Smooth muscle cell (in vitro differentiated cells): Measurements from ENCODE around the gene APBB3. TPM values are rescaled to one million over a fixed set of nuclear protein-coding genes. Genes with fewer than 3 reads are reported as not detected.

Source experiments
- DNase-seq: peaks from one replicate; lab custom pipeline; 2025; ENCODE audit not compliant: unreplicated experiment; lab: John Stamatoyannopoulos, UW
- H2AFZ ChIP-seq: fragments of 200-600 bp; sonication (generic); 2 replicates; pipeline ENCODE4 v1.6.0; 2016; ENCODE audit warnings: antibody characterized with exemption, low read depth, mild to moderate bottlenecking
- H3F3A ChIP-seq: fragments of 200-600 bp; sonication (generic); 2 replicates; pipeline ENCODE4 v1.6.0; 2017; ENCODE audit warnings: antibody characterized with exemption, low read depth
- H3K27ac ChIP-seq: fragments of 200-600 bp; sonication (generic); 2 replicates; pipeline ENCODE4 v1.5.1; 2016; ENCODE audit warnings: low read depth, mild to moderate bottlenecking
- H3K27me3 ChIP-seq: fragments of 200-600 bp; sonication (generic); 2 replicates; pipeline ENCODE4 v1.6.1; 2016; ENCODE audit warnings: low read depth, mild to moderate bottlenecking
- H3K36me3 ChIP-seq: fragments of 200-600 bp; sonication (generic); 2 replicates; pipeline ENCODE4 v1.5.1; 2016; ENCODE audit warnings: low read depth
- H3K4me1 ChIP-seq: fragments of 200-600 bp; sonication (generic); 2 replicates; pipeline ENCODE4 v1.5.1; 2016; ENCODE audit warnings: low read depth
- H3K4me2 ChIP-seq: fragments of 200-600 bp; sonication (generic); 2 replicates; pipeline ENCODE4 v1.6.0; 2016; ENCODE audit warnings: mild to moderate bottlenecking
- H3K4me3 ChIP-seq: fragments of 200-600 bp; sonication (generic); 2 replicates; pipeline ENCODE4 v1.5.1; 2016; ENCODE audit warnings: mild to moderate bottlenecking
- H3K79me2 ChIP-seq: fragments of 200-600 bp; sonication (generic); 2 replicates; pipeline ENCODE4 v1.6.0; 2016; ENCODE audit warnings: low read depth, mild to moderate bottlenecking
- H3K9ac ChIP-seq: fragments of 200-600 bp; sonication (generic); 2 replicates; pipeline ENCODE4 v1.6.0; 2016; ENCODE audit warnings: low read depth
- H3K9me3 ChIP-seq: fragments of 200-600 bp; sonication (generic); replicated peaks from 2 replicates; pipeline ENCODE4 v1.5.1; 2016; ENCODE audit warnings: low read depth
- H4K20me1 ChIP-seq: fragments of 200-600 bp; sonication (generic); 2 replicates; pipeline ENCODE4 v1.6.0; 2016; ENCODE audit warnings: low read depth
- CTCF ChIP-seq: fragments of 200-600 bp; sonication (generic); IDR thresholded peaks from 2 replicates; pipeline ENCODE4 v1.5.1; 2017; ENCODE audit warnings: borderline replicate concordance, mild to moderate bottlenecking, antibody characterized with exemption; ENCODE audit not compliant: insufficient read depth, poor library complexity, severe bottlenecking
- WGBS: methylation state at CpG from one replicate; pipeline ENCODE4 v1.1.7; 2016; ENCODE audit warnings: low lambda C conversion rate; 5-methylcytosine and 5-hydroxymethylcytosine counted together
- polyA plus RNA-seq: library from polyadenylated mRNA; unstranded; fragments of >200 nt; fragmentation: Nextera tagmentation; extraction: Ambion mirVana; gene quantifications from 2 replicates; pipeline ENCODE4 v1.2.1, GENCODE V29; 2016
- total RNA-seq: library from RNA; depleted of rRNA; stranded (reverse); fragments of >200 nt; gene quantifications from 2 replicates; pipeline ENCODE4 v1.2.3, GENCODE V29; 2014

APBB3 gene
- total and polyA plus RNA-seq, 2 experiments from 2014 or later: 11.5 to 18.8 TPM

GRCh38 chr5:140557136-140557805 is 7.1 kb downstream of the APBB3 start, which contains the start of gene SRA1:
SRA1 (minus strand) TSS chr5:140557473; CDS start chr5:140557452, 21 bp downstream.
- peaks cover 17% of the 10 kb centered on the region for H3K4me1 ChIP-seq
- H3F3A ChIP-seq: no peaks in the 10 kb centered on the region
- 2% methylated on average over 46 of the region's 46 CpGs for WGBS
- H3K27me3 ChIP-seq: no peaks in the 10 kb centered on the region
- no peaks in the 10 kb centered on the region for H3K36me3 ChIP-seq
- H3K9me3 ChIP-seq: no peaks in the 10 kb centered on the region
- H2AFZ ChIP-seq: peak within 1 kb of the TSS; percentile 2
- peak; percentile 67 for DNase-seq
- peak within 1 kb of the TSS; percentile 86 for H3K27ac ChIP-seq
- H3K9ac ChIP-seq: peak within 1 kb of the TSS; percentile 98
- H3K4me2 ChIP-seq: peak within 1 kb of the TSS; percentile 100
- TF ChIP-seq CTCF: no peak
- peak within 1 kb of the TSS; percentile 79 for H3K4me3 ChIP-seq
- peaks cover 47% of the 10 kb centered on the region for H3K79me2 ChIP-seq
- H4K20me1 ChIP-seq: peaks cover 38% of the 10 kb centered on the region

- Histone ChIP-seq H3K27ac (peak overlapping the region; percentile 86), H4K20me1 (peaks cover 45% of the 10 kb centered on the region), H2AFZ (no peak overlapping the region), H3F3A (peaks cover 3% of the 10 kb centered on the region), H3K9me3 (no peaks in the 10 kb centered on the region), H3K9ac (peak overlapping the region; percentile 98), H3K4me2 (peak overlapping the region; percentile 100), H3K4me3 (peak overlapping the region; percentile 79), H3K4me1 (peaks cover 17% of the 10 kb centered on the region), H3K79me2 (peaks cover 47% of the 10 kb centered on the region), H3K36me3 (no peaks in the 10 kb centered on the region), H3K27me3 (no peaks in the 10 kb centered on the region)
- WGBS: 6% methylated on average over 6 of the region's 6 CpGs
- no peak for TF ChIP-seq CTCF
- no peak for DNase-seq
These were observed 8.0 kb downstream of the APBB3 start for GRCh38 chr5:140556438-140556837.

- Histone ChIP-seq H3K4me2 (peak overlapping the region; percentile 100), H2AFZ (no peak overlapping the region), H3K27ac (peak overlapping the region; percentile 86), H3K9me3 (no peaks in the 10 kb centered on the region), H3K36me3 (no peaks in the 10 kb centered on the region), H3F3A (peaks cover 7% of the 10 kb centered on the region), H4K20me1 (peaks cover 51% of the 10 kb centered on the region), H3K9ac (peak overlapping the region; percentile 98), H3K79me2 (peaks cover 47% of the 10 kb centered on the region), H3K4me3 (peak overlapping the region; percentile 79), H3K4me1 (peaks cover 17% of the 10 kb centered on the region), H3K27me3 (no peaks in the 10 kb centered on the region)
- TF ChIP-seq CTCF: no peak
- 84% methylated on average over 1 of the region's 1 CpG for WGBS
- DNase-seq: no peak
These were observed 8.6 kb downstream of the APBB3 start for GRCh38 chr5:140555747-140556312.
